ENCODE results near the gene DNA2. TPM values are rescaled to one million over a fixed set of nuclear protein-coding genes. Genes with fewer than 3 reads are reported as not detected.

Gene DNA2
- 27.7 and 29.1 TPM in 2 replicates for total RNA-seq

GRCh38 chr10:68471586-68472408 lies at the start of gene DNA2:
TSS of gene DNA2 (minus strand) at chr10:68471973. CDS start at chr10:68471864, 109 bp downstream.

GRCh38 chr10:68406815-68407548 lies 64.8 kb downstream of the DNA2 start, which contains the start of gene RUFY2:
TSS of gene RUFY2 (minus strand) at chr10:68407277. CDS start at chr10:68407189, 88 bp downstream.

Small RNA genes lying within 50 kb of the gene (small RNA-seq; reads per million reads assigned to genes)
- gene RF00019 = not detected
- not detected for gene RNA5SP319

Other genes starting within 250 kb of the DNA2 start
- not detected in 2 replicates for gene ATOH7, start 239.9 kb downstream of the DNA2 start, total RNA-seq
- 34.8 and 35.6 TPM in 2 replicates for gene HNRNPH3, start 139.9 kb downstream of the DNA2 start, total RNA-seq
- gene PBLD, start 139.0 kb downstream of the DNA2 start, total RNA-seq = 3.6 and 4.3 TPM in 2 replicates
- gene RUFY2, start 64.7 kb downstream of the DNA2 start, total RNA-seq = 40.7 and 42.2 TPM in 2 replicates
- 18.0 and 18.9 TPM in 2 replicates for gene SLC25A16, start 55.5 kb upstream of the DNA2 start, total RNA-seq
- 0.40 and 0.65 TPM in 2 replicates for gene TET1, start 88.4 kb upstream of the DNA2 start, total RNA-seq
- gene CCAR1, start 249.3 kb upstream of the DNA2 start, total RNA-seq = 93.8 and 101 TPM in 2 replicates

Measured in thoracic aorta endothelial cell (primary cell).